ENCODE data around the gene SLIT3.
"Not testable (repeated sequence)": the region's sequence is repeated elsewhere in the genome, so short reads cannot be mapped to it uniquely, and the experiment has no call there.

Gene SLIT3

DNA sequence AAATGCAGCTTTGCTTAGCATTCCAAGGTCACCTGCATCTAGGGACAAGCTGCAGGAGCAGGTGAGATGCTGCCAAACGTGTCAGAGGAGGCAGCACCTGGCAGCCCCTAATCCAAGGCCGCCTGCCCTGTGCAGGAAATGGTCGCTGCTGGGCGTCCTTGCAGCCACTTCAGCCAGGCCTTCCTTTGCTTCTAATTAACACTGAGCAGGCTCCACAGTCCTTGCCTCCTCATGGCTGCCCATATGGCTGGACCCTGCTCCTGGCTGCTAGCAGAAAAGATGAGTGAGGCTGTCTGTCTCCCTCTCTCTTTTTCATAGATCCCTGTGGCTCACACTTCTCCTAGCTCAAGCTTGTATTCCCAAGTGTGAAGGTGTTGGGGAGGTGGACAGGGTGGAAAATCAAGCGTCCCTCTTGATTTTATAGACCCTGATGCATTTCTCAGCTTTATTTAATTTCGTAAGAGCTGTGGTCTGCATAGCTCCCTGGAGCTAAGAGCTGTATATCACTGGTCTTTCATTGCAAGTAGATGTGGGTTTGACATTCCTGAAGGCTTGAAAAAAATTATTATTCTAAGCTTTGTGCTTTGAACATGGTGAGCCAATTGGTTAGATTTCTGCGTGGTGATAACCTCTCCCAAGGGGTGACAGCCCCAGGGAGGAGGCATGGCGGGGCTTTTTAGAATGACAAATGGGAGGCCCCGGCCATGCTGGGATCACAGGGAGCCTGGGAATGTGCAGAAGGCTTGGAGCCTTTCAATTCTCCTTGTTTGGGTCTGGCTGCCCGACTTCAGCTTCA is 193.8 kb downstream of the SLIT3 start:
- DNase-seq, result no peak

DNA sequence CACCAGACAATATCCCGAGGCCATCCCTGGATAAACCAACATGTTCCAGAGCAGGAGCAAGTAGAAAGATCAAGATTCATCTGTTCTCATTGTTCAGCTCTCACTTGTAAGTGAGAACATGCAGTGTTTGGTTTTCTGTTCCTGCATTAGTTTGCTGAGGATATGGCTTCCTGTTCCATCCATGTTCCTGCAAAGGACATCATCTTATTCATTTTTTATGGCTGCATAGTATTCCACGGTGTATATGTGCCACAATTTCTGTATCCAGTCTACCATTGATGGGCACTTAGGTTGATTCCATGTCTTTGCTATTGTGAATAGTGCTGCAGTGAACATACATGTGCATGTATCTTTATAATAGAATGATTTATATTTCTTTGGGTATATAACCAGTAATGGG is 195.4 kb downstream of the SLIT3 start:
- DNase-seq, result not testable (repeated sequence)

DNA sequence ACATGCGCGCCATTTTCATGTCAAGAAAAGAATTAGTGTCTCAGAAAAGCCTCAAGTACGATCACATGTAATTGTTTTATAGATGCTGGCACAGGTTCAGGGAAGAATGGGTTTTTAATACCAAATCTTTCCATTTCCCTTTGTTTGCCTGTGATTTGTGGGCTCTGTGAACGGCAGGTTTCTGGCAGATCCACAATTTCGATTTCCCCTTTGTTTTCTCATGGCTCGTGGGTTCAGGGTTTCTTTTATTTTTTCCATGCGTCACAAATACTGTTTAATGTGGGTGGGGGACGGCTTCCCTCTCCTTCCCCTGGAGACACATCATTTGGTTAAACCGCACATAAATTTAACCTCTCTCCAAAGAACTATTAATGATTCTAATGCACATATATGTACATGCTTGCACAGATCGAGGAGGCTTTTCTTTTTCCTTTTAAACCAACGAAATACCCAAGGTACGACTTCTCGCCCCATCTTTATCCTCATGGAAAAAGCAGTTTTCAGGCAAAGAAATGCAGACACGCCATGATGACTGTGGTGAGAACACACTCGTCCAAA is 195.9 kb downstream of the SLIT3 start:
- no peak for DNase-seq

DNA sequence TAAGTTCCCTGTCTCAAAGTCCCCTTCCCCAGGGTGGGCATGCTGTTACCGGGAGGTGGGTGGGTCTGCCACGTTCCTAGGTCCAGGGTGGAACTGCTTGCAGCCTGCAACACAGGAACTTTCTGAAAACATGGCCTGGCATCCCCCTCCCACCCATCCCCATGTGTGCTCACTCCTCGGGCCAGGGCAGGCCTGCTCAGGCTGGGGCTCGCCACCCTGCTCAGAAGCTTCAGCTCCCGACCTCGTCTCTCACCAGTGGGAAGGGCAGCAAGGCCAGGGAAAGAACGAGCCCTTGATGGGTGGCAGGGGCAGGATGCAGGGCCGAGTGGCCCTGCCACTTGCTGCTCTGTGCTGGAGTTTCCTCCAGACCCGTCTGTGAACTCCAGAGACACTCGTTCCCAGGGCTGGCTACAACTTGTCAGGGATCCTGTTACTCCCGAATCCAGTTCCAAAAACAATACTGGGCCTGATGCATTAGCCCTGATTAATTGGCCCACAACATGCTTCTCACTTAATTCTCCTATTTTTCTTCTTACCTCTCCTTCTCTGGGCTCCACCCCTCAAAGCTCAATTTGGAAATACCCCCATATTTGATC is 197.3 kb downstream of the SLIT3 start:
- DNase-seq, result no peak

DNA sequence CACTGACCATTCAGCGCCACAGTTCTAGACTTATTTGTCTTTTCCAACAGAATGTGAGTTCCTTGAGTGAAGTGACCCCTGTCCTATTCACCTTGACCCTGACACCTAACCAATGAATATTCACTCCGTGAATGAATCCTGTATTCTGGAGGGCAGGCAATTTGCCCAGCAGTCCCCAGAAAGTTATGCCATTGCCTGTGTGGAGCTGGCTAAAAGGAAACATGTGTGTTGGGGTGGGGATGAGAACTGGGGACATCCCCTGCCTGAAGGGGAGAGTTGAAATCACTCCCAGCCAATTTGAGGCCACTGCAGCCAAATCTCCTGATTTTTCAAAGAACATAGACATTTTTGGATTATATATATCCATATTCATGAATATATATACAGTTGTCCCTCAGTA is 199.0 kb downstream of the SLIT3 start:
- DNase-seq, result no peak

DNA sequence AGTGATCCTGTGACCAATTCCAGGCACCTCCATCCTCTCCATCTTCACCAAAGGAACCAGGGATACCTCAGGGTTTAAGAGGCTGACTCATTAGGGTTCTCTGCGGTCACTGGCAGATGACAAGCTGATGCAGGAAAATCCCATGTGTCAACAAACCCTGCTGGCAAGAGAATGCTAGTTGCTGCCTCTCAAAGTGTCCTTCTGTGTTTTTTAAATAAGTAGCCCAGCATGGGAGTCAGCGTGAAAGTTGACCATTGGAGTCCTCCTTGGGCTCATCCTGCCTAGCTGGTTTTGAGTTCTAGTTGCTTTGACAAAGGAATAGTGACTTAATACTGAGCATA is 200.2 kb downstream of the SLIT3 start:
- DNase-seq, result no peak

DNA sequence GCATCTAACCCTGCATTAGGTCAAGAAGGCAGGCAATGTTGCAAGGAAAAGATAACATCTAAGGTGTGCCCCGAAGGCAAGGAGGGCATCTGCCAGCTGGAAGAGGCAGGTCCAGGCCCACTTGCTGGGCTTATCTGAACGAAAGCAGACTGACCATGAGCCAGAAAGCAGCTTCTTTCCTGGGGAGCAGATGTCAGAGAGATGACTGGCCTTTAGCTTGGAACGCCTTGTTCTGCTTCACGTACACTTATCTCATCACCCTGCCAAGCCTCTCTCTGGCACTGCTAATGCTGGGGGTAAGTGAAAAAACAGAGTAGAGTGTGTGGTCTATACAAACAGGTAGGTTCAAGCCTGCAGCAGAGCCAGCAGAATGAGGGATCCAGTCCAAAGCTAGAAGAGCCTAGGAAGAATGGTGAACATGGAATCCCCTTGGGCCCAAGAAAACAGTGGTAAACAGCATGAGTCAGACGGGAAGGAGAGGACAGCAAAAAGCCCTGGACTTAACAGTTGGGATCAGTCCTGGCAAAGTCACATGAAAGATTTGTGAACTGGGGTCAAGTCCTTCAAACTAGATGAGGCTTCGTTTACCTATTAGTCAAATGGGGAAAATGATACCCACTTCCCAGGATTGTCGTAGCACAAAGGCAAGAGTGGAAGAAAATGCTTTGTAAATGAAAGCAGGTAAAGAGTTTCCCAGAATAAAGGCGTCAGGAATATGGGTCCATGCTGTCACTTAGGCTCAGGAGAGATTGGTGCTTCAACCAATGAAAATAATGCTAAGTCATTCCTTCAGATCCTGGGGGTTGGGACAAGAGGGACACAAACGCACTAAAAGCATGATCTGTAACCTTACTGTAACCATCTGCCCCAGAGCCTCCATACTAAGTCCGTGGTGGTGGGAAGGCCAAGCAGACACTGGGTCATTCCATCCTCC is 200.9 kb downstream of the SLIT3 start:
- no peak for DNase-seq

DNA sequence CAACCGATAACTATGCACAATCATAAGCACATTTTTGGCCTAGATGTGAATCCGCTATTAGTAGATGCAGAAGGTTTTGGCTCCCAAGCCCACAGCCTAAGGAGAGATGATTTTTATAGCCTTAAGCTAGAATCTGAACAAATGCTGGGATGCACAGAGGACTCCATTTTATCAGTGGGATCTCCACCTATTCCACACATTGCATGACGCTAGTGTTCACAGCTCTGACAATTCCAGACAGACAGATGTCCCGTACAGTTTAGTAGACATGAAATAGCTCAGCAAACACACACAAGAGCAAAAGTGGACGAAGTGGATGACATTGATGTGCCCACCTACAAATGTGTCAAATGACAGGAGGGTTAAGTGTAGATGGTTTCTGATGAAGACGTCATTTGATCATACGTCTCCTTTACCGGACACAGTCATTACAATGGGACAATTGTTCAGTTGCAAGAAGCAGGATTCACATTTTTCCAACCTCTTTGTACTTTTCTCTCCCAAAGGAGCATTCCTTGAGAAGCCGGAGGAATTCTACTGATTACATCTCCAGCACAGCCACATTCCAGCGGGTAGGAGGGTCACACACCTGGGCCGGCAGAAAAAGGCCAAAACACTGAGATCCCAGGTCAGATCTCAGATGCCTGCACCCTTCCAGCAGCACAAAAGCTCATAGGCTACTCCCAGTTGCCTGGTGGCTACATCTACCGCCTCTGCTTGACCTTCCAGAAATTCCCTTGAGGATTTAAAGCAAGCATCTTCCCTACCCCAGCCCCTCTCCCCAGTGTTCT is 202.4 kb downstream of the SLIT3 start:
- DNase-seq, result no peak

DNA sequence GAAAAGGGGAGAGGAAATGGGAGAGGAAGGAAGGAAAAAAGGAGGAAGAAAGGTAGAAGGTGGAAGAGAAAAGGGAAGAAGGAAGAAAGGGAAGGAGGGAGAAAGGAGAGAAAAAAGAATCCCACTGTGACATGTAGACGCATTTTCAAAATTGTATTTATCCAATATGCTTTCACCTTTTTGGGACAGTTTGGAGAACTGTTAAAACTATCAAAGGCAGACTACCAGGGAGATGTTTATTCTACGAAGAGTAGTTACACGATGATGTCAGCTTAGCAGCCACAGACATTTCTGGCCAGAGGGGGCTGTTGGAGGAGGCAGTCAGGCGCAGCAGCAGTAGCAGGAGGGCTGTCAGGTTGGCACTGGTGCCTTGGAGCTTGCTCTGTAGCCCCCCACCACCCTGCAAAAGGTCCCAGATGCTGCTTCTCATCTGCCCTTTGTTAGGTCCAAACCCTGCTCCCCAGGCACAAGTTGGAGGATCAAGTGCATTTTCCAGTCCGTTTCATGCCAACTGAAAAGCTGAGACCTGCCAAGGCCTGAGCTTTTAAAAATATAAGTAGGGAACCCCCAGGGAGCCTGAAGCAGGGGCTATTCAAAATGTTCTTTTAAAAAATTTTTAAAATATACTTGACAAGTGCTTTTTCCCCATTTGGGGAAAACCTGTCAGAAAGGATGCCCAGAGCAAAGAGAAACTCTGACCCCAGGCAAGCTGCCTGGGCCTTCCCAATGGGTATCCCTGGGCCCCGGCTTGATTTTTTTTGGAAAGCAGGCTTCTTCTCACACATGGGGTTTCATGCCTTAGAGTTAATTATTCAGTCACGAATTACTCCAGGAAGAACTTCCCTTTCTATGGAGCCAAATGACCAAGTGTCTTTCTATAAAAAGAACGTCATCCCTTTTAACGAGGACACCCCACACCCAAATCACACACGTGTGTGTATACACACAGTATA is 203.3 kb downstream of the SLIT3 start:
- DNase-seq, result no peak

DNA sequence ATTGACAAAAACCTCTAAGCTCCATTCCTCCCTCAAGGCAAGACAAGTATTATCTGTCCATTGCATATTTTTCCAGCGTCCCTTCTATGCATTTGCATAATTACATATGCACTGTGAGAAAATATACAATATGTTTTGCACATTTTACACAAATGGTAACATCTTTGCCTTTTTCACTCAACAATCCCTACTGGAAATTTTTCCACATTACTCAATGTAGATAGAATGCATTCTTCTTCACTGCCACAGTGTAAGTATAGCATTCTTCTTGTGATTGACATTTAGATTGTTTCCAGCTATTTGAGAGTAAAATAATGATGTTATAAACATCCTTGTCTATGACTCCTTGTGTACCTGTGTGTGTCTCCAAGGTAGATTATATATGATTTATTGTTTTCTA is 205.0 kb downstream of the SLIT3 start:
- DNase-seq, result no peak

DNA sequence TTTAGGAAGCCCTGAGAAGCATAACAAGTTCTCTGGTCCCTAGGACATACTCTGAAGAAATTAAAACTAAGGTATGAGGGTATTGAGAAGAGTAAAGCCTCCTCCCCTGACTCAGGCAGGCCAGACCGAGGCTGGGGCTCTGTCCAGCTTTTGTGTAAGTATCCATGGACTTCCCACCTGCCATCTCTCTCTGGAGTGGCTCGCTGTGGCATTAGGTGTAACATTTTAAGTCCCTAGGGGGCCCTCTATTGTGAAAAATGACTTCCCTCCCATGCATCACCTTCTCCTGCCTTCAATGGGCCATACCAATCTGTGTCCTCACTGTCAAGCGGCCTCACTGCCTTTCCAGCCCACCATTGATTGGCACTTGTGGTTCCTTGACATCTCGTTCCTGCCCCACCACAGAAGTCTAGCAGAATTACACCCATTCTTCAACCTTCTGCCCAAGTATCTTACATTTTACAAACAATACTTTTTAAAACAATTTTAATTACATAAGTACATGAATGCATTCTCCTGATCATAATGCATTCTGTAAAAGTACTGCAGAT is 205.5 kb downstream of the SLIT3 start:
- DNase-seq, result no peak

DNA sequence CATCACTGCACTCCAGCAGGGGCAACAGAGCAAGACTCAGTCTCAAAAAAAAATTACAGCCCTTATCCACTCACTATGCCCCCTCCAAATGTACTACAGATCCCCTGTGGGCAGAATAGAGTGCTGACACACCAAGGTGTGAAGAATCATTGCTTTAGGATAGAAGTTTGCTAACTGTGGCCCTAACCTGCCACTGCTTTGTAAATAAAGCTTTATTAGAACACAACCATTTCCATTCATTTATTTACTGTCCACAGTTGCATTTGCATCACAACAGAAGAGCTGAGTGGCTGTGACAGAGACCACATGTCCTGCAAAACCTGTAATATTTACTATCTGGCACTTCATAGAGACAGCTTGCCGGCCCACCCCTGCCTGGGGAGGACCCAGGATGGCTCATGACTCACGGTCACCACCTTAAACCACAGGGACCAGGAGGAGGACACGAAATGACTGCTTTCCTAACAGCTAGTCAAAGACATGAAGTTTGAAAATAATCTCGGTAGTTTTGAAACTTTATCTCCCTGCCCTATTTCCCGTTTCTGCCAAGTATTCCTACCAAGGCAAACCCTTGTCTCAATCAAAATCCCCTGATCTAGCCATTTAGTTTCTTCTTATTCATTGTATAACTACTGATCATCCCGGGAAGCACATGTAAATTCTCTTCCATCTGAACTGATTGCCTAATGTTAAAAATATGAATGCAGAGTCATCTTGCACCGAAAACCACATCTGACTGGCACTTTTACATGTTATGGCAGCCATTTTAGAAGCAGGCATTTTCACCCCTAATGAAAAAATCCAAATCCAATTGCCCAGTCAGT is 206.1 kb downstream of the SLIT3 start:
- DNase-seq, result no peak

DNA sequence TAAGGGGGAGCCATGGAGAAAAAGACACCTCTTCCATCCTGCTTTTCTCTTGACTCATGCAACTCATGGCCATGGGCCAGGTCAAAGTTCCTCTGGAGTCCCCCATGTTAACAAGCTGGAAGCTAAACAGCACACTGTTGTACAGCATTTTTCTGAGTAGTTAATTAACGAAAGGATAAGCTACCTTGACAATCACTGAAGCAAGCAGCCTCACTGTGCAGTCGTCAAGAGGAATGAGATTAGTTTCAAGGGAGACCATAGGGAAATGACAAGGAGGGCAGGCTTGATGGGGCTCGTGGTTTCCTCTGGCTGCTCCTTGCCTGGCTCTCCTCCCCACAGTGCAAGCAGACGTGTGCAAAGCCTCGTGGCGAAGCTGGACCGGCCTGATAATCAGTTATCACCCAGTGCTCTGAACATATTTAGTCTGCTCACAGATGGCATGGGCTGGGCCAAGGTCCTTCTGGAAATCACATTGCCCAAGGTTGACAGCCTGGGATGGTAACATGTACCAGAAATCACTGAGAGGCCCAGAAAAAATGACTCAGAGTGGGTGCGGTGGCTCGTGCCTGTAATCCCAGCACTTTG is 209.5 kb downstream of the SLIT3 start:
- DNase-seq, result no peak

DNA sequence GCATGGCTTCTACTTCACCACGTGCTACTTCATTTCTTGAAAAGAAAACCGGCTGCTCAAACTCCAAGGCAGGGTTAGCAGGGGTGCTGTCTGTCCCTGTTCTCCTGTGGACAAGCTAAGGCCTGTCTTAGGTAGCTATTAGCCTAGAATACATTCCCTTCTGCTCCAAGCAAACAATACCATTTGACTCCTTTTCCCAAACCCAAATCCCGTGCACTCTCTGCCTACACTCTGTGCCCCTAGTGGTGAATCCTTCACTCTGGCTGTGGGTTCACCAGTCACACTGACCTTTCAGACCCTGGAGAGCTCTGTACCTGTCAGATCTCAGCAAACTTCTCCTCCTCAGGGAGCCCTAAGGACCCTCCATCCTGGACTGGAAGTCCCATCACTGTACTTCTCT is 211.6 kb downstream of the SLIT3 start:
- no peak for DNase-seq

DNA sequence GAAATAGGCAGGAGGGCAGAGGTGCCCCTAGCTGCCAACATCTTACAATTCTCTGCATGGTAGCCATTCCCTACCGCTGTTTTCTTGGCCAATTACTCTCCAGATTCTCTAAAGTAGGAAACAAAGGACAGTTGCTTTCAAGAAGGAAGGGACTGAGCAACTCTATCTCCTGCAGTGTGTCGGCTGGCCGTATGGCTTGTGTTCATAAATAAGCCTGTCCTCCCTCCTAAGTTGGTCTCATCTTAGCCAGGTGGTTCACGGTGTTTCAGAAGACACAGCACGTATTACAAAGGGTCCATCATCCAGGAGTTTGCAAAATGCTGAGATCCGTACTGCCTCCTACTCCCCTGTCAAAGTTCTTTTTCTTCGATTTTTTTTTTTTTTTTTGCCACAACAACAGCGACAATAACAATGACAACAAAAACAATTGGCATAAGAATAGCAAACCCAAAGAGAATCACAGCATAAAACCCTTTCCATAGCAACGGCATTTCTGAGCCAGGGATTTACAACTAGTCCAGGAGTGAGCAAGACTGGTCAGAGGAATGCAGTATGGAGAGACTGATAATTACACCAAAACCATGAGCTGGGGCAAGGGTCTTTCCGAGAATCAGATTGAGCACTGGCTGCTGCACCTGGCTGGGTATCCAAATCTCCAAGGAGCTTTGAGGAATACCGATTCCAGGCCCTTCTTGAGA is 212.8 kb downstream of the SLIT3 start:
- DNase-seq, result no peak

DNA sequence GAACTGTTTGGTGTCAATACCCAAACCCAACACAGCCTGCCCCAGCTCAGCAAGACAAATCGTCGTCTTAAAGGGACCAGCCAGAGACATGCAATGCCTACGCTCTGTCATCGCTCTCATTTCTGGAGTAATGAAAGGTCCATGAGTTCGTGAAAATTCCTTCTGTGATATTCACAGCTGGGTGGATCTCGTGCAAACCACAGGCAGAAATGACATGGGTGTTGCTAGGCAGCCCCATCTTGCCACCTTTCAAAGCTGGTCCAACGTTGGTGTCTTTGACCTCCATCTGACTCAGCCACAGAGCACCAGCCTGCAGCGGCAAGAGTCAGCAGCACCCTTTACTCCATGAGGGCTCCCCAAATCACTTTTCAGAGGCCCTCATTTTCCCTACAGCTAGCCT is 215.3 kb downstream of the SLIT3 start:
- DNase-seq, result no peak

DNA sequence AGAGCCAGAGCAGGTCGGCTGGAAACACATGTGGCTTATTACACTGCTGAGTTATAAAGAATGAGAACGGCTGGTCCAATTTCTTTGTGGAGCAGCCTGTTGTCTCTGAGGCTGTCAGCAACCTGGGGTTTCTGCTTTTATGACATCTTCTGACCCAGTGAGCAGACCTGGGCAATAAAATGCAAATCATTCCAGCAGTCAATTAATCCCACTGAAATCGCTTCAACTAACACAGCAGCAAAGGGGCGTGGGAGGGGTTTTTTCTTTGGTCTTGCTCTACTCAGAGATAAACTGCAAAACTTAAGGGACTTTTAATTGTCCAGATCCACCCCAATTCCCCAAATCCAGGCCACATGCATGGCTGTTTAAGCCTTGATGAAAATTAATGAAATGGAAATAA is 215.7 kb downstream of the SLIT3 start:
- no peak for DNase-seq

DNA sequence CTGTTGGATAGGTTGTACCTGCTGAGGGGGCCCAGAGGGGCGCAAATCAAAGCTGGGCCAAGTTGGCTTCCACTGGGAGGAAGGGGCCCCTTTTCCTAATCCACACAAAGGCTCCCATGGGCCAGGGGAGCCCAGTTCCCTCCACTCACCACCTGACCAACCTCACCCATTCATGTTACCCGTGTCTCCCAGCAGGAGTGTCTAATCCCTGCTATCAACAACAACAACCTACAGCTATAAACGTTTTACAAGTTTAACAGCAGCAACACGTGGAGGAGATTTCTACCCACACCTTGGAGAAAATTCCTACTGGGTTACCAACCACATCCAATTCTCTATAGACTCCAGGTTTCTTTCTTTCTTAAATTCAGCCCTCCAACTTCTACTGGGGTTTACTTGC is 216.2 kb downstream of the SLIT3 start:
- DNase-seq, result no peak
